CD4-positive, alpha-beta T cell (primary cell): ENCODE data around the gene ERAL1. TPM values are rescaled to one million over a fixed set of nuclear protein-coding genes. Genes with fewer than 3 reads are reported as not detected.
A peak's percentile ranks its signal among the peaks of the same experiment; 100 is the strongest.

Source experiments
- ATAC-seq: fragments of 200-7000 bp; cut with Tn5 transposase; one replicate; pipeline ENCODE4 v1.10.0; 2022; ENCODE audit warnings: mild to moderate bottlenecking; ENCODE audit not compliant: poor library complexity
- CTCF ChIA-PET: fragments of 350-600 bp; sonication (Branson Sonifier 250); formaldehyde crosslinking; loops from one replicate; lab custom pipeline; 2021; ENCODE audit warnings: antibody characterized with exemption, inconsistent platforms; lab: Charles Lee
- POLR2A ChIA-PET: fragments of 350-600 bp; sonication (Branson Sonifier 250); formaldehyde crosslinking; loops from one replicate; lab custom pipeline; 2021; ENCODE audit warnings: antibody characterized with exemption, inconsistent platforms; lab: Charles Lee
- DNase-seq, 14 experiments: peaks; one replicate each; pipeline ENCODE4 v3.0.0-alpha.2; 2013 to 2020; ENCODE audit warnings: mixed read lengths in 2 of 14
- H3K27ac ChIP-seq, 2 donors: one replicate each; pipeline versions ENCODE4 v1.5.1 to v1.7.0; 2013; ENCODE audit warnings: low read length in 2 of 2, low read depth in 1 of 2, mild to moderate bottlenecking in 1 of 2
- H3K27me3 ChIP-seq, 2 experiments: 1 replicate in 1 of 2; 2 replicates in 1 of 2; pipeline versions ENCODE4 v1.6.1 to v1.7.0; 2013; ENCODE audit warnings: low read length in 2 of 2, control low read depth in 1 of 2, mild to moderate bottlenecking in 1 of 2, moderate library complexity in 1 of 2; ENCODE audit not compliant: insufficient read depth in 2 of 2, control insufficient read depth in 1 of 2
- H3K36me3 ChIP-seq: one replicate; pipeline ENCODE4 v1.6.1; 2013; ENCODE audit warnings: low read length, control low read depth; ENCODE audit not compliant: insufficient read depth
- H3K4me1 ChIP-seq: one replicate; pipeline ENCODE4 v1.6.1; 2013; ENCODE audit warnings: low read length, control low read depth; ENCODE audit not compliant: insufficient read depth
- H3K4me3 ChIP-seq: one replicate; pipeline ENCODE4 v1.5.1; 2013; ENCODE audit warnings: mild to moderate bottlenecking, low read length, moderate library complexity
- H3K9me3 ChIP-seq, 2 experiments: 1 replicate in 1 of 2; 2 replicates in 1 of 2; pipeline versions ENCODE4 v1.6.1 to v1.7.0; 2013; ENCODE audit warnings: low read length in 2 of 2, mild to moderate bottlenecking in 2 of 2, control low read depth in 1 of 2, moderate library complexity in 1 of 2; ENCODE audit not compliant: control insufficient read depth in 1 of 2, insufficient read depth in 1 of 2
- H3K27ac Mint-ChIP-seq: one replicate; pipeline ENCODE4 v1.8.0; 2020; ENCODE audit warnings: mixed read lengths
- H3K27me3 Mint-ChIP-seq: one replicate; pipeline ENCODE4 v1.8.0; 2021; ENCODE audit warnings: mixed read lengths
- H3K36me3 Mint-ChIP-seq: one replicate; pipeline ENCODE4 v1.8.0; 2021; ENCODE audit warnings: low read depth, mixed read lengths
- H3K4me1 Mint-ChIP-seq: one replicate; pipeline ENCODE4 v1.8.0; 2021; ENCODE audit warnings: low read depth, mixed read lengths
- H3K4me3 Mint-ChIP-seq: one replicate; pipeline ENCODE4 v1.8.0; 2020; ENCODE audit warnings: mild to moderate bottlenecking, mixed read lengths
- H3K9me3 Mint-ChIP-seq: one replicate; pipeline ENCODE4 v1.8.0; 2020; ENCODE audit warnings: mixed read lengths
- CTCF ChIP-seq: fragments of 200-600 bp; IDR thresholded peaks from one replicate; pipeline ENCODE4 v1.8.0; 2022; ENCODE audit warnings: antibody characterized with exemption, mild to moderate bottlenecking
- intact Hi-C, 2 experiments: fragments of 100-400 bp; cut with DNase I in 1 of 2; cut with micrococcal nuclease in 1 of 2; formaldehyde crosslinking; loops; one replicate each; pipeline versions ENCODE4 v1.15.1 to v1.9.0; 2023 to 2025; cut with DNase I, micrococcal nuclease
- total RNA-seq, 174 experiments: library from RNA in 2 of 174; stranded (reverse) in 2 of 174; gene quantifications; one replicate each; pipeline ENCODE4 v1.2.3 and lab custom pipeline; 2021 to 2026

Gene ERAL1
- total RNA-seq, 2 experiments from 2014 or later = 15.6 to 16.8 TPM

DNA sequence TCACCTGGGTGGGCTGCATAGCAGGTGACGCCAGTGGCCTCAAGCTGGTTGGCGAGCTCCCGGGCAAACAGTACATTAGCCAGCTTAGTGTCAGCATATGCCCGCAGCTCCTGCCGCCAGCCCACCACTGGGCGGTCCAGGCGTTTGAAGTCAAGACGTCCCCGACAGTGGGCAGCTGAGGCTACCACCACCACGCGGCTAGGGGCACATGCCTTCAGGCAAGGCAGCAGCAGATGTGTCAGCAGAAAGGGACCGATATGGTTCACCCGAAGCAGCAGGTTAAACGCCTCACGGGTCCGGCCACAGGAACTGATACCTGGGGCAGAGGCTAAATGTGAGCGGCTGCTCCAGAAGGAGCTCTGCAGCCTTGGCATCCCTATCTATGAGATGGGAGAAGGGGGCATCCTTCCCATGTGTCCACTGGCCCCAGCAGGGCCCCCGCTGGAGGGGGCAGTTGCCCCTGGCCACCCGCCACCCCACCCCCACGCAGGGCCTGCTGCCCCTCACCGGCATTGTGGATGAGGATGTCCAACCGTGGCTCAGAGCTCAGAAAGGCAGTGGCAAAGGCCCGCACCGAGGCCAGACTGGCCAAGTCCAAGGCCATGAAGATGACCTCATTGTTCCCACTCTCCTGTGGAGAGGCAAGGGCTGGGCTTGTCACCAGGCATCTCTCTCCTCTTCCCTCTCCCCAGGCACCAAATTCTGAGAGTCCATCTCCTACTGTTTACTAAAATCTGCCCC is 46.3 kb downstream of the ERAL1 start:
- no peak for ATAC-seq
- CTCF ChIA-PET = interaction anchor here (1.3 to 4.7 kb wide), 4 partner anchors 46 to 137 kb away, joined by 5 to 56 read pairs (median 13); partner anchors contain the start of genes ERAL1, FAM222B and PHF12
- peak overlapping the region in 1 of 2 donors; percentile 76 for H3K27ac ChIP-seq
- peaks cover 47% of the 10 kb centered on the region for H3K4me1 ChIP-seq
- Mint-ChIP-seq H3K9me3 (no peaks in the 10 kb centered on the region), H3K27ac (peak overlapping the region; percentile 85), H3K4me1 (peaks cover 49% of the 10 kb centered on the region), H3K27me3 (no peaks in the 10 kb centered on the region), H3K36me3 (peaks cover 45% of the 10 kb centered on the region), H3K4me3 (peak overlapping the region; percentile 85)
- no peak for TF ChIP-seq CTCF
- H3K9me3 ChIP-seq = no peaks in the 10 kb centered on the region
- DNase-seq = peak in 1 of 14 experiments; percentile 37
- peaks cover 19% of the 10 kb centered on the region for H3K36me3 ChIP-seq
- H3K27me3 ChIP-seq = no peaks in the 10 kb centered on the region
- POLR2A ChIA-PET = interaction anchor here (1.3 to 2.7 kb wide), 5 partner anchors 9 to 181 kb away, joined by 4 to 32 read pairs (median 8); partner anchors contain the start of genes NEK8, PHF12, RPL23A and TLCD1
- peak overlapping the region; percentile 79 for H3K4me3 ChIP-seq
- intact Hi-C loops = loop anchor here in 1 of 2 experiments (5.0 kb wide), 1 partner anchor 139 kb away; no protein-coding TSS in a partner anchor

DNA sequence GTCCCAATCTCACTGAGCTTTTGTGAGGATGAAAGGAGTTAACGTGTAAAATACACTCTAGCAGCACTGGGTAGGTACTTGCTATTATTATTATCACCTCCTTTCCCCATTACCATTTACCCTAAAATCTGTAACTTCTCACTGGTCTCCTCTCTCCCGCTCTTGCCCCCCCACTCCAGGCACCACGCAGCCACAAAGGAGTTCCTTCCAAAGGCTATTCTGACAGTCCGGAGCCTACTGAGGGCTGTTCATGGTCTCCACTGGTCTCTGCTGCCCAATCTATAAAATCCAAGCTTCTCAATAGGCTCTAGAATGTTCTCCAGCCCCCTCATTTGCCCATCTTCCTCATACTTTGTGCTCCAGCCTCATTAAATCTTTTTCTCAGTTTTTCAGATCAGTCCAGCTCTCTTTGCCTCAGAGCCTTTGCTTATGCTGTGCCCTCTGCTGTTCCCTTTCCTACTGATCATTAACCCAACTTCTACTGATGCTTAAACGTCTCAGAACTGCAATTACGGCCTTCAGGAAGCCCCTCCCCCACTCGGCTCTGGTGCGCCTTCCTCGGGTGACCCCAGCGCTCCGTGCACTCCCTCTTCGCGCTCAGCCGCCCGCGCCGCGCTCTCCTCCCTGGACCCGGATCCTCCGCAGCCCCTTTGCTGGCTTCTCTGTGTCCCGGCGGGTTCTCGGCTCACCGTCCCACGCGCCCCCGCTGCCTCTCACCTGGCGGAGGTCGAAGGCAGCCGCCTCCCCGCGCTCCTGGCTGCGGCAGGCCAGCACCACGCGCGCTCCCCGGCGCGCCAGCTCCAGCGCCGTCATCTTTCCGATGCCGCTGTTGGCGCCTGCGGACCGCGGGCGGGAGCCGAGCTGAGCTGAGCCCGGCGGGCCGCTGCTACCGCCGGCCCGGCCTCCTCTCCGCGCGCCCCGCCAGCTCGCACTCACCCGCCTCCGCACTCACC is 47.3 kb downstream of the ERAL1 start:
- peaks cover 39% of the 10 kb centered on the region for H3K4me1 Mint-ChIP-seq
- DNase-seq = peak in 9 of 14 experiments; percentile 31 to 70 (median 40)
- ATAC-seq = peak; percentile 38
- ChIA-PET POLR2A (interaction anchor here (1.0 to 2.7 kb wide), 11 partner anchors 9 to 182 kb away, joined by 3 to 32 read pairs (median 5); partner anchors contain the start of genes NEK8, PHF12, RPL23A and TLCD1), CTCF (interaction anchor here (0.7 to 4.7 kb wide), 23 partner anchors 8 to 392 kb away, joined by 3 to 56 read pairs (median 5); partner anchors contain the start of genes ERAL1, FAM222B, NUFIP2 and PHF12)
- intact Hi-C loops = loop anchor here (2.0 to 5.0 kb wide), 4 partner anchors 47 to 183 kb away; partner anchors contain the start of genes ERAL1 (in 2 of the 2) and RPL23A (in 1 of the 2)
- Histone ChIP-seq H3K27me3 (no peaks in the 10 kb centered on the region), H3K27ac (peak overlapping the region; percentile 71 to 76), H3K36me3 (peaks cover 29% of the 10 kb centered on the region), H3K4me3 (peak overlapping the region; percentile 79), H3K4me1 (peaks cover 41% of the 10 kb centered on the region), H3K9me3 (no peaks in the 10 kb centered on the region)
- no peaks in the 10 kb centered on the region for H3K9me3 Mint-ChIP-seq
- no peak for TF ChIP-seq CTCF
- no peaks in the 10 kb centered on the region for H3K27me3 Mint-ChIP-seq
- peak overlapping the region; percentile 85 for H3K4me3 Mint-ChIP-seq
- H3K27ac Mint-ChIP-seq = peak overlapping the region; percentile 85
- peaks cover 47% of the 10 kb centered on the region for H3K36me3 Mint-ChIP-seq
